PC-9 (cell line): ENCODE measurements around the gene RAC3.

ENCODE experiments used
- CTCF ChIP-seq: fragments of 200-600 bp; sonication (generic); conservative IDR thresholded peaks from 2 replicates; pipeline ENCODE4 v1.6.1; 2017; ENCODE audit warnings: mixed run types, antibody characterized with exemption, mild to moderate bottlenecking, moderate library complexity
- EZH2 ChIP-seq: fragments of 200-600 bp; sonication (generic); IDR thresholded peaks from 2 replicates; pipeline ENCODE4 v1.8.0; 2017; ENCODE audit warnings: antibody characterized with exemption, low read depth

GRCh38 chr17:82047379-82047778 lies 15.9 kb downstream of the RAC3 start:
- TF ChIP-seq CTCF: no peak
- no peak for TF ChIP-seq EZH2
